Right forelimb (tissue), 1 donor: ENCODE results near the gene TUBGCP6.
A peak's percentile ranks its signal among the peaks of the same experiment; 100 is the strongest.
"Not testable (repeated sequence)": the region's sequence is repeated elsewhere in the genome, so short reads cannot be mapped to it uniquely, and the experiment has no call there.

Experiments used
- DNase-seq: peaks from one replicate; pipeline ENCODE4 v3.0.0-alpha.2; 2018

TUBGCP6 gene

DNA sequence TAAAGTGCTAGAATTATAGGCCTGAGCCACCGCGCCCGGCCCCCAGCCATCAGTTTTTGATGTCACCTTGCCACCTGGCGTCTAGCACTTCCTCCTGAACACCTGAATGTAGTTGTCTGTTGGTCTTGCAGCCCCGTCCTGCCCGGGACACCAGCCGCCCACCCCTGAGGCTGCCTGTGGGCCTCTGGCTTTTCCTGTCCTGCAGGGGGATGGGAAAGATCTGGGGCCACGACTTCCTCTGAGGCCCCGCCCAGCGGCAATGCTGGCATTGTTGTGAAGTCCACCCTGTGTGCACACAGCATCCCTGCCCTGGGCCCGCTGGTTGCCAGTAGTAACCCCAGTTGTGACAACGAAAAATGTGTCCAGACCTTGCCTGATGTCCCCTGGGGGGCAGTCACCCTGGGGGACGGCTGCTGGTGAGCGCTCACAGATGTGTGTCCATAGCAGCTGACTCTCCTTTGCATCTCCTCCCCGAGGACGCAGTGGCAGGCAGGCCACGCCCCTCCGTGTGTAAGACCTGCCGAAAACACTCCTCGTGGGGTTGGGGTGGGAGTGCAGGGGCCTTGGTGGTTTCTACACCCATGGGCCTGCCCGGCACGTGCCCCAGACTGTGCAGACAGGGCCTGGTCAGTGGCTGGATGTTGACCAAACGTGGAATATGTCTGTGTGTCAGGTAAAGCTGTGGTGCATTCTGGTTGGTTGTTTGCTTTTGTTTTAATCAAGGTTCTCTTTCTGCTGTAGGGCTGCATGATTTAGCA, 37.3 kb downstream of the TUBGCP6 start:
- DNase-seq, result peak; percentile 37

DNA sequence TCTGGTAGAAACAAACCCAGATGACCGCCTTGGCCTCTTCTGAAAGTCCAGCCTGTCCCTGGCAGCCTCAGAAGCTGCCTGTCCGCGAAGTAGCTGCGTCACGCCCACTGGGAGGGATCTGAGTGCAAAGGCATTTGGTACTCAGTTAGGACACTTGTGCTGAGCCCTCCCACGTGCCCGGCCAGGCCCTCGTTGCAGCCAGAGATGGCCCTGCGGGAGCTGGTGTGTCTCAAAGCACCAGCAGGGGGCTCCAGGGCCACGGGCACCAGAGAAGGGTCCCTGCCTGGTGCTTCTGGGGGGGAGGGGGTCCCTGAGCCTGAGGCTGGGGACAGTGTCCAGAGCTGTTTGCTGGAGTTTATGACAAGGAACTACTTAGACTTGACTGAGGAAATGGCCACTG, 38.2 kb downstream of the TUBGCP6 start:
- DNase-seq, result no peak

DNA sequence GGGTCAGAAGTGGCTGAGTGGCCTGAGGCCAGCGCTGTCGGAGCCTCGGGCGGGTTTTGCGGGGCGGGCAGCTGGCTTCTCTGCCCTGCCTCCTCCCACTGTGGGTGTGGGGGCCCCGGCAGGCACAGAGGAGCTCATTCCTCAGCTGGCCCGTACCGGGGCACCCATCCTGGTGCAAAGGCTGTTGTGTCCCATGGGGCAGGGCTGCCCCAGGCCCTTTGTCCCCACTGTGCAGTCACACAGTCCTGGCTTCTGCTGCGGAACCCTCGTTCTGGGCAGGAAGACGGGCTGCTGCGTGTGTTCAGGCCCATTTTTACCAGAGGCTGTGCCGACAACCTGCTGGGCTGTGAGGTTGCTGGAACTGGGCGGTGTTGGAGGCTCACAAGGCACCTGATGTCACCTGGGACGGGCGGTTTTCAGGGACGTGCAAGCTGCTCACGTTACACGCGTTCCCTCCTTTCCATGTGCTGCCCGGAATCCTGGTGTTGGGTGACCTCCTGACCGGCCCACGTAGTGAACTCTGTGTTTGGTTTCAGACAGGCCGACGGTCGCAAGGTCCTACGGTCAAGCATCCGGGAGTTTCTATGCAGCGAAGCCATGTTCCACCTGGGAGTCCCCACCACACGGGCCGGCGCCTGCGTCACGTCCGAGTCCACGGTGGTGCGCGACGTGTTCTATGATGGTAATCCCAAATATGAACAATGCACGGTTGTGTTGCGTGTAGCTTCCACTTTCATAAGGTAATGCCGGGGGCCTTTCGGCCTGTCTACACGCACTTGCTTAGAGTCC, 38.8 kb downstream of the TUBGCP6 start:
- no peak for DNase-seq

DNA sequence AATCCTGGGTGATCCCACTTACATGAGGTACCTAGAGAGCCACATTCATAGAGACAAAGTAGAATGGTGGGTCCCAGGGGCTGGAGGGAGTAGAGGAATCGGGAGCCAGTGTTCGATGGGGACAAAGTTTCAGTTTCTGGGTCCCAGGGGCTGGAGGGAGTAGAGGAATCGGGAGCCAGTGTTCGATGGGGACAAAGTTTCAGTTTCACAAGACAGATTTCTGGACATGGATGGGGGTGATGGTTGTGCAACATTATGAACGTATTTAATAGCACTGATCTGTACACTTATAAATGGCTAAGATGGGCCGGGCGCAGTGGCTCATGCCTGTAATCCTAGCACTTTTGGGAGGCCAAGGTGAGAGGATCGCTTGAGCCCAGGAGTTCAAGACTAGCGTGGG, 39.8 kb downstream of the TUBGCP6 start:
- not testable (repeated sequence) for DNase-seq

DNA sequence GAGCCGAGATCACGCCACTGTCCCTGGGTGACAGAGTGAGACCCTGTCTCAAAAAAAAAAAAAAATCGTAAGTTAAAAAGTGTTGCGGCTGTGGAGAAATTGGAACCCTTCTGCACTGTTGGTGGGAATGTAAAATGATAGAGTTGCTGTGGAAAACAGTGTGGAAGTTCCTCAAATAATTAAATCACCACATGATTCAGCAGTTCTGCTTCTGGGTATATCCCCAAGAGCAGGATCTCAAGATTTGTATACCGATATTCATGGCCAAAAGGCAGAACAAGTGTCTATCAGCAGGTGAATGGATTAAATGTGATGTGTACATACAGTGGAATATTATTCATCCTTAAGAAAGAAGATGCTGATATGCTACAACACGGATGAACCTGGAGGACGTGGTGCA, 40.3 kb downstream of the TUBGCP6 start:
- DNase-seq, result no peak

DNA sequence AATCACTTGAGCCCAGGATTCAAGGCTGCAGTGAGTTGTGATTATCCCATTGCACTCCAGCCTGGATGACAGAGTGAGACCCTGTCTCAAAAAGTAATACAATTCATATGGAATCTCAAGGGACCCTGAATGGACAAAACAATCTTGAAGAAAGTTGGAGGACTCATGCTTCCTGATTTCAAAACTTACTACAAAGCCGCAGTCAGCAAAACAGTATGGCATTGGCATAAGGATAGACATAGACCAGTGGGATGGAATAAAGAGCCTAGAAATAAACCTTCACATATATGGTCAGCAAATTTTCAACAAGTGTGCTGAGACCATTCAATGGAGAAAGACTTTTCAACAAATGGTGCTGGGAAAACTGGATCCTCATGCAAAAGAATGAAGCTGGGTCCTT, 41.5 kb downstream of the TUBGCP6 start:
- no peak for DNase-seq

DNA sequence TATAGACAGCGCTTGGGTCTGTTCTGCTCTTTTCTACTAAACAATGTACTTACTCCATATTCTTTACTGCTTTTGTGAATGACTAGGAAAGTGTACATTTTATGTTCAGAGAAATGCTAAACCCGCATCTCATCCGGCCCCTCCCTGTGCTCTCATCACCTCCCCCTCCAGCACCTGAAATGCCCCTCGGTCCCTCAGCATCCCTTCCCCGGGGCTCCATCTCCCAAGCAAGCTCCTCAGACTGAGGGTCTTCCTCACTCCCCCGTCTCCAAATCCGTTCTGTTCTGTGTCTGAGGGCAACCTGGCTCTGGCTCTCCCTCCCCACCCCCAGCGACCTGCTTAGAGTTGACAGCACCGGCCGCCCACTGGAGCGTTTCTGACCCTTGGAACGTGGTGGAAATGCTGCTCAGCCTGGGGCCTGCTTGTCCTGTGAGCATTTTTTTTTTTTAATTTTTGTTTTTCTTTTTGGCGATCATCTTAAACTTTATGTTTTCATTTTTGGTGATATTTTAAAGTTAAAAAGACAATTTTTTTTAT, 42.6 kb downstream of the TUBGCP6 start:
- no peak for DNase-seq

DNA sequence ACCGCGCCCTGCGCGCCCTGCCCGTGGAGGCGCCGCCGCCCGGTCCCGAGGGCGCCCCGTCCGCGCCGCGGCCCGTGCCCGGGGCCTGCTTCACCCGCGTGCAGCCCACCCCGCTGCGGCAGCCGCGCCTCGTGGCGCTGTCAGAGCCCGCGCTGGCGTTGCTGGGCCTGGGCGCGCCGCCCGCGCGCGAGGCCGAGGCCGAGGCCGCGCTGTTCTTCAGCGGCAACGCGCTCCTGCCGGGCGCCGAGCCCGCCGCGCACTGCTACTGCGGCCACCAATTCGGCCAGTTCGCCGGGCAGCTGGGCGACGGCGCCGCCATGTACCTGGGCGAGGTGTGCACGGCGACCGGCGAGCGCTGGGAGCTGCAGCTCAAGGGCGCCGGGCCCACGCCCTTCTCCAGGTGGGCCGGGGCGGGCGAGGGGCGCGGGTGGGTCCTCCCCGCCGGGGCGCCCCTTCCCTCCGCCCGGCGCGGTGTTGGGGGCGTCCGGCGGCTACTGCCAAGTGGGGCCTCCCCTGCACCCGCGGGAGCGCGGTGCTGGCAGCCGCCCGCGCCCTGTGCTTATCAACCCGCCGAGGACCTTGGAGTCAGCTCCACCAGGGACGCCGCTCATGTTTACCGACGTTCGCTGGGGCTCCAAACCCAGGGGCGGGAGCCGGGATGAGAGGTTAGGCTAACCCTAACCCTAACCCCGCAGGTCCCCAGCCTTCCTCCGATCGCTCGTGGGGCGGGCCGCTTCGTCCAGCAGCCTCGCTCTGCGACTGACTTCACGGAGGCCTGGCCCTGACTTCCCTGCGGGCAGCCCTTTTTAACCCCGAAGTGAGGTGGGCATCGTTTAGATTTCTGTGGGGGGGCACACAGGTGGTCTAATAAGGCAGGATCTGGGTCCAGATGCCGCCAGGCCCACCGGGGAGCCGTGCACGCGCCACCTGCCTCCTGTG, 43.4 kb downstream of the TUBGCP6 start:
- no peak for DNase-seq

DNA sequence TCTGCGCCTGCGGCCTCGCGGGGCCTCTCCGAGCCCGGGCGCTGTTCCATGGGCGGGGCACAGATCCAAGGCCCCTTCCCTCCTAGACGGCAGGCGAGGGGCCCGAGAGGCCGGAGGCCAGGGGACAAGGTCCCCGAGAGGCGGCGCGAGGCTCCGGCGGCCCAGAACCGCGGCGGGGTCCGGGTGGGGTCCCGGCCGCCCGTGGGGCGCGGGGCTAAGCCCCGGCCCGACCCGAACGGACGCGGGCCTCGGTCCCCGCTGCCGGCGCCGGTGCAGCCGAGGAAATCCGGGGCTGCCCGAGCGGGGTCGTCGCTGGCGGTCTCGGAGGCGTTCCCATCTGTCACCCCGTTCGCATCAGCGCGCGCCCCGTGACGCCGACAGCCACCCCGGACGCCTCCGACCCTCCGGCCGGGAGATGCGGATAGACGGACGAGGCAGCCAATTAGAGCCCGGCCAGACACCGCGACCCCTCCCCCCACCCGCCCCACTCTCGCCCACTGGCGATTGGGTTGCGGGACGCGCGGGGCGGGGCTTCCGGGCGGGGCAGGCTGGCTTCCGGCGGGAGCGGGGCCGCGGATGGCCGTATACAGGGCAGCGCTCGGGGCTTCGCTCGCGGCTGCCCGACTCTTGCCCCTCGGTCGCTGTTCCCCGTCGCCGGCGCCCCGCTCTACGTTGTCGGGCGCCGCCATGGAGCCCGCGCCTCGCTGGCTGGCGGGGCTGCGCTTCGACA, 44.2 kb downstream of the TUBGCP6 start, which contains the start of gene SELENOO:
Gene SELENOO, plus strand, starts transcription at position 551 of the 730 bp plus-strand sequence. Its CDS starts 26 bp downstream, at position 577.
- DNase-seq, result peak; percentile 98

DNA sequence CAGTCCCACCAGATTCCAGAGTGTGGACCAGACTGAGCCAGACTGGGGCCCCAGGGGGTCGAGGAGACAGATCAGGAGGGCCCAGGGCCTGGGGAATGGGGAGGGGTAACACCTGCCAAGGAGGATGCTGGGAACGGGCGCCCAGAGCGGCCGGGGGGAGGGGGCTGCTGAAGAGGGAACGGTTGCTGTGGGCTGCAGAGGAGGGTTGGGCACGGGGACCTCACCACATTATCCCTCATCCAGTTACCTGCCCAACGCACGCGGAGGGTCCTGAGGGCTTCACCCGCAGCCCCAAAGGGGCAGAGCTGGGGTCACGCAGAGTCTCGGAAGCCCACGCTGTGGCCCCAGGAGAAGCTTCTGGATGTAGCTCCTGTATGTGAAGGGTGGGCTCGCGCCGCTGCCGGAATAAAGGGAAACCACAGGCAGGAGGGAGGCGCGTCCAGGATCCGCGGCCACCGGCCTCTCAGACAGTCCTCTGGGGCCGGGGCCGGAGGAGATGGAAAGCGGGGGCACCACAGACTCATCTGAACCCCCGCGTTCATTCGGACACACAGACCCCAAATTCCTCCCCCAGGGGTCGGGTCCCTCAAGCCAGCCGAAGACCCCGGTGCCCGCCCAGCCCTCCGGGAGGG, 44.9 kb downstream of the TUBGCP6 start:
- no peak for DNase-seq

DNA sequence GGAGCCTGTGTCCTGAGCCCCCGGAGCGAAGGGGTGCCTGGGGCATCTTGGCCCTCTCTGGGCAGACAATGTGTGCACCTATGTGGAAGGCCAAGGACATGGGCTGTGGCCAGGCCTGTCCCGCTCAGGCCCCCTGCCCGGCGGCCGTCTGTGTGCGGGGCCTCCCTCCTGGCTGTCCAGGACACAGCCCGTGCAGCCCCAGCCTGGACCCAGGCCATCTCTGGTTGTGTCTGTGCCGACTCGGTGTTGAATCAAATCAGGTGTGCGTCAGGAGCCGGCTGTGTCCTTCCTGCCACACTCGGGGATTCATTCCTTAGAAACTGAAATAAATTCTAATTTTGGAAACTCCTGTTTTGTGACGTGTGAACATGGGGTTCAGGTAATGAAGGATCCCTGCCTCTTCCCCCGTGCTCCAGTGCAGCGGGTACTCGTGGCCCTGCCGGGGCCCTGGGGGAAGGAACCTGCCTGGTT, 45.5 kb downstream of the TUBGCP6 start:
- no peak for DNase-seq

DNA sequence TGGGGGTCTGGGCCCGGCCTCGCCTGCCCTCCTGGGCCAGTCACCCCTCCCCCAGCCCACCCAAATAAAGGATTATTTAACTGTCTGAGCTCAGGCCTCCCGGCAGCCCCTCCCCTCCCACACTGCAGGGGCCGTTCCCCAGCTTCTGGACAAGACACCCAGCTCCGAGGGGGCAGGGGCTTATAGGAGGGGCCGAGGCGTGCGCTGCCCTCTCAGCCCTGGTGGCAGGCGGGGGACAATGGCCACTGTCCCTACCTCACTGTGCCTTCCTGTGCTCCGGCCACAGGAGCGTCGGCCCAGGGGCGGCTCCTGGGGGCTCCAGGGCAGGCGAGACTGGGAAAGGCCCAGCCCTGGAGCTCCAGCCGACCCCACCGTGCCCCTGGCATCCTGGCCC, 46.2 kb downstream of the TUBGCP6 start:
- DNase-seq, result no peak

DNA sequence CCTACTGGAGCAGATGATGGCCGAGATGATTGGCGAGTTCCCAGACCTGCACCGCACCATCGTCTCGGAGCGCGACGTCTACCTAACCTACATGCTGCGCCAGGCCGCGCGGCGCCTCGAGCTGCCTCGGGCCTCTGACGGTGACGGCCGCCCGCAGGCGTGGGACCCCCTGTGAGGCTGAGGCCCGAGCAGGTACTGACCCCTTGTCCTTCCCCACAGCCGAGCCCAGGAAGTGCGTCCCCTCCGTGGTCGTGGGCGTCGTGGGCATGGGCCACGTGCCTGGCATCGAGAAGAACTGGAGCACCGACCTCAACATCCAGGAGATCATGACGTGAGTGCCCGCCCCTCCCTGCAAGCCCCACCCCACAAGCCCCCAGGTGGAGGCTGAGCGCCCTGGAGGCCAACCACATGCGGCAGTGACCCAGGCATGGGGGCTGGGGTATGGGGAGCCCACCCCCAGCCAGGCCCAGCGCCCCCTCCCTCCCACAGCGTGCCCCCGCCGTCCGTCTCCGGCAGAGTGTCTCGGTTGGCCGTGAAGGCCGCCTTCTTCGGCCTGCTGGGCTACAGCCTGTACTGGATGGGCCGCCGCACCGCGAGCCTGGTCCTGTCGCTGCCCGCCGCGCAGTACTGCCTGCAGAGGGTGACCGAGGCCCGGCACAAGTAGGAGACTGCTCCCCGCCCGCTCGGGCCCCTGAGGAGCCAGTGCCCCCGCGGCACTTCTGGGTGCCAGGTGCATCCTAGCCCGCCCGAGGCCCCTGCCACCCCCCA, 46.8 kb downstream of the TUBGCP6 start:
- DNase-seq, result no peak

DNA sequence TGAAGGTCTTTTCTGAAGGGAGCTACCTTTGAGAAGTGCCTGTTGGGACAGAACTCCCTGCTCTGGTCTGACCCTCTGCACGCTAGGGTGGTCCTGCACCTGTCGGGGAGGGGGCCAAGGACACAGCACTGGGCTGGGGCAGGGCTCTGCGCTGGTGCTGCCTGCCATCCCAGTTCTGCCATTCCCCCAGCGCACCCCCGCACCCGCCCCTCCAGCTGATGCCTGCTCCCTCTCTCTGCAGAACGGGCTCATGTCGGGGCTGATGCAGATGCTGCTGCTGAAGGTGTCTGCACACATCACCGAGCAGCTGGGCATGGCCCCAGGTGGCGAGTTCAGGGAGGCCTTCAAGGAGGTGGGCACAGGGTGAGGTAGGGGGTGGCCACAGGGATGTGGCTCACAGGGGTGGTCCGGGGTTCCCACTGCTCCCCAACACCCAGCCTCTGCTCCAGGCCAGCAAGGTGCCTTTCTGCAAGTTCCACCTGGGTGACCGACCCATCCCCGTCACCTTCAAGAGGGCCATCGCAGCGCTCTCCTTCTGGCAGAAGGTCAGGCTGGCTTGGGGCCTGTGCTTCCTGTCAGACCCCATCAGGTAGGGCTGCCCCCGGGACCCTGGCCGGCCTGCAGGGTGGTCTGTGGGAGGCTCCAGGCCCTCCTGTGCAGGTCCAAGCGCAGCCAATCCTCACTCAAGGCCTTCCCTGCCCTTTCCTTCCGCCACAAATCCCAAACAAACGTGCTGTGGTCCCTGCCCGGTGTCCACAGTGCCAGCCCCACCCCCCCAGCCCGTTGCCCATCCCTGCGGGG, 47.6 kb downstream of the TUBGCP6 start:
- DNase-seq, result no peak

DNA sequence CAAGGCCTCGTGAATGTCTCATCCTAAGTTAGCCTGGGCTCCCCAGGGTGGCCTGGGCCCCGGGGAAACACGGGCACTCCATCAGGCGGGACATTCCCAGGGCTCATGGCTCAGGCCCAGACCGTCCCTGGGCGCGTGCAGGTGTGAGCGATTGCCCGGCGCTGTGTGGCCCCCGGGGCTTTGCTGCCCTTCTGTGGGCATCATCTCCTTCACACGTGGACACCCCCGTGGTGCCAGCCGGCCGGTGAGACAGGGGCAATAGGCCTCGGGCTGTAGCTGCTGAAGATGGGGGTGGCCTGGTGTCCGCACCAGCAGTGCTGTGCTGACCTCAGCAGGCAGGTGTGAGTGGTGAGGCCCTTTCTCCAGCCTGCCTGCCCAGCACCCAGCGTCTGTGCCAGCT, 48.6 kb downstream of the TUBGCP6 start:
- DNase-seq, result no peak

DNA sequence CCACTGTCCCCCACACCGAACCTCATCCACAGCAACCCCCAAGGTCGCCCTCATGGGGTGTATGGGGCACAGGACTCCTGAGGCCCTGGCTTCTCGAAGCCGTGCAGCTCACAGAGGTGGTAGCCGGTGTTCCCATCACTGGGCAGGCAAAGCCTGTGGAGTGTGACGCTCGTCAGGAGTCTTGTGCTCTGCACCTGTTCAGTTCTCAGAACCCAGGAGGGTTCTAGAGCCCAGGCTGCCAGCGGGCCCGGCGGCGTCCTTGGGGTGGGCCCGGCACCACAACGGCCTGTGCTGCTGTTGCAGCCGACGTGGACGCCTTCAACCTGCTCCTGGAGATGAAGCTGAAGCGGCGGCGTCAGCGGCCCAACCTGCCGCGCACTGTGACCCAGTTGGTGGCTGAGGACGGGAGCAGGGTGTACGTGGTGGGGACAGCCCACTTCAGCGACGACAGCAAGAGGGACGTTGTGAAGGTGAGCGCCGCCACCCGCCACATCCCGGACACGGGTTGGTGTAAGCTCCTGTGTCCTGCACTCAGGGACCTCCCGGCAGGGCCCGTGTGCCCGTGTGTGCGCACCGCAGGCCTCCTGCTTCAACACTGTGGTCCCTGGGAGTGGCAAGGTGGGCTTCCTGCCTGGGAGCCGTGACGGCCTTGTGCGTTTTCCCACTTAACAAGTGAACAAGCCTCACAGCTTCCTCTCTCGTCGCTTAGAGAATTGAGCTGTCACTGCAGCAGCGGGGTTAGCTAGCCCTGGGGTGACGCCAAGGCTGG, 50.6 kb downstream of the TUBGCP6 start:
- no peak for DNase-seq

DNA sequence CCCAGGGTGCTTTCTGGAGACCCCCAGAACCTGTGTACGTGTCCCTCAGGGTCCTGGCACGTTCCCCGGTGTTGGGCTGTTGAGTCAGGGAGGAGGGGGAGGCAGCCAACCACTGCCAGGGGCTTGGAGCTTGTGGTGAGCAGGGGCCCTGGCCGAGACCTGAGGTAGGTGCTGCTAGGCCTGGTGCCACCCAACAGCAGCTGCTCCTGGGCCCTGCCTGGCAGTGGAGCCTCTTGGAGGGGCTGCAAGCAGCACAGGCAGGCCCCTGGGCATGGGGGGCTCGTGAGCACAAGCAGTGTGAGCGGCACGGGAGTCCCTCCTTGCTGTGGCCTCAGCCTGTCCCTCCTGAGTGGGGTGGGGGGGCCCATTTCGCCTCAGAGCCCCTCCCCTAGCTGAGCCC, 51.2 kb downstream of the TUBGCP6 start:
- no peak for DNase-seq

DNA sequence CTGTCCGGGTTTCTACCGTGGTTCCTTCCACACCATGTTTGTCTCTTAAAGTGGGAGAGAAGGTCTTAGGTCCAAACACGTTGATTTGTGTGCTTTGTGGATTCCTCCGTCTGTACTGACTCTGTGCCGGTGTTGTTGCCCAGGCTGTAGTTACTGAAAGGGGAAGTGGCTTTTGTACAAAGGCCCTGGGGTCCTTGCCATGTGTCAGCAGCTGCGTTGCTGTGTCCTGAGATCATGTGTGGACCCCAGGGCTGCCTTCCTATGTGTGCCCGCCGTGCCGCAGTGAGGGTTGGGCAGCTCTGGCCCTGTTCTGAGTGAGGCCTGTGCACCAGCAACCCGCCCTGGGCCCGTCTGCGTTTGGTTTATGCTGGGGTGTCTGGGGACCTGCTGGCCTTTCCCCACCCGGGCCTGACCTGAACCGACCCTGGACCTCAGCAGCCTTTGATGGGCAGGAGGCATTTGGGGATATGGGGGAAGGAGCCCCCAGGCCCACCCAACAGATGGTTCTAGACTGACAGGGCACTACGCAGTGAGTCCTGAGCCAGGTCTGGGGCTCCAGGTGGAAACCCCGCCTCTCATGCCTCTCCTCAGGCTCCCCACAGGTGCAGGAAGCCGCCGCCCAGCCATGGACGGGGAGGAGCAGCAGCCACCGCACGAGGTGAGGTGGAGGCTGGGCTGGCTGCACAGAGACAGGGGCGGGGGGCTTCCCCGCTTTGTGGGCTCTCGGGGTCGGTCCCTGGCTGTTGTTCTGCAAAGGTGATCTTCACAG, 52.2 kb downstream of the TUBGCP6 start:
- DNase-seq, result no peak
